Astrocyte (in vitro differentiated cells and primary cell): ENCODE data around the gene HMSD. TPM values are rescaled to one million over a fixed set of nuclear protein-coding genes. Genes with fewer than 3 reads are reported as not detected.
A peak's percentile ranks its signal among the peaks of the same experiment; 100 is the strongest.

Experiments
- DNase-seq: peaks from one replicate; pipeline ENCODE4 v3.0.0-alpha.2; 2010; ENCODE audit warnings: low read depth
- FAIRE-seq: peaks from 2 replicates; lab custom pipeline; 2011; peaks lifted over from hg19 to GRCh38; lab: Jason Lieb, UNC
- H2AFZ ChIP-seq: 2 replicates; pipeline ENCODE4 v1.6.0; 2012; ENCODE audit warnings: low read depth, low read length, inconsistent platforms
- H3K27ac ChIP-seq: 2 replicates; pipeline ENCODE4 v1.5.1; 2011; ENCODE audit warnings: low read depth, low read length, inconsistent platforms
- H3K27me3 ChIP-seq: 2 replicates; pipeline ENCODE4 v1.6.0; 2011; ENCODE audit warnings: low read length, inconsistent platforms; ENCODE audit not compliant: insufficient read depth
- H3K36me3 ChIP-seq: 2 replicates; pipeline ENCODE4 v1.5.1; 2011; ENCODE audit warnings: low read length, inconsistent platforms; ENCODE audit not compliant: insufficient read depth
- H3K4me1 ChIP-seq: 2 replicates; pipeline ENCODE4 v1.5.1; 2011; ENCODE audit warnings: low read length, inconsistent platforms; ENCODE audit not compliant: insufficient read depth
- H3K4me2 ChIP-seq: 2 replicates; pipeline ENCODE4 v1.6.0; 2012; ENCODE audit warnings: low read length, inconsistent platforms
- H3K4me3 ChIP-seq: 2 replicates; pipeline ENCODE4 v1.5.1; 2011; ENCODE audit warnings: low read depth, mild to moderate bottlenecking, low read length, inconsistent platforms; ENCODE audit not compliant: insufficient read depth
- H3K79me2 ChIP-seq: 2 replicates; pipeline ENCODE4 v1.6.0; 2012; ENCODE audit warnings: mild to moderate bottlenecking, low read length, inconsistent platforms; ENCODE audit not compliant: insufficient read depth
- H3K9ac ChIP-seq: 2 replicates; pipeline ENCODE4 v1.6.0; 2012; ENCODE audit warnings: mild to moderate bottlenecking, low read length, inconsistent platforms
- H3K9me3 ChIP-seq: 2 replicates; pipeline ENCODE4 v1.5.1; 2012; ENCODE audit warnings: low read depth, mild to moderate bottlenecking, low read length, inconsistent platforms; ENCODE audit not compliant: insufficient read depth
- H4K20me1 ChIP-seq: 2 replicates; pipeline ENCODE4 v1.6.0; 2012; ENCODE audit warnings: low read length, inconsistent platforms; ENCODE audit not compliant: insufficient read depth
- H3K27ac Mint-ChIP-seq: one replicate; pipeline ENCODE4 v1.8.0; 2021; ENCODE audit warnings: mild to moderate bottlenecking, mixed read lengths; ENCODE audit not compliant: unreplicated experiment
- H3K27me3 Mint-ChIP-seq: one replicate; pipeline ENCODE4 v1.8.0; 2021; ENCODE audit warnings: low read depth, mixed read lengths; ENCODE audit not compliant: unreplicated experiment
- H3K36me3 Mint-ChIP-seq: one replicate; pipeline ENCODE4 v1.8.0; 2021; ENCODE audit warnings: low read depth, mixed read lengths; ENCODE audit not compliant: unreplicated experiment
- H3K4me1 Mint-ChIP-seq: one replicate; pipeline ENCODE4 v1.8.0; 2021; ENCODE audit warnings: low read depth, mixed read lengths; ENCODE audit not compliant: unreplicated experiment
- H3K4me3 Mint-ChIP-seq: one replicate; pipeline ENCODE4 v1.8.0; 2021; ENCODE audit warnings: mild to moderate bottlenecking, moderate library complexity, mixed read lengths; ENCODE audit not compliant: unreplicated experiment
- H3K9me3 Mint-ChIP-seq: one replicate; pipeline ENCODE4 v1.8.0; 2021; ENCODE audit warnings: mild to moderate bottlenecking, mixed read lengths; ENCODE audit not compliant: unreplicated experiment
- EZH2 ChIP-seq: IDR thresholded peaks from 2 replicates; pipeline ENCODE4 v1.6.1; 2012; ENCODE audit warnings: mild to moderate bottlenecking, low read length, inconsistent platforms; ENCODE audit not compliant: insufficient read depth
- total RNA-seq: library from RNA; stranded (reverse); gene quantifications from 2 replicates; pipeline ENCODE4 v1.2.1, GENCODE V29; 2021
- TF ChIP-seq, protein P1 (sequence below): IDR thresholded peaks from 2 replicates; pipeline ENCODE4 v1.5.1; 2011; ENCODE audit warnings: low read depth, mild to moderate bottlenecking, inconsistent platforms, low read length, moderate library complexity; ENCODE audit not compliant: insufficient read depth

HMSD gene
- total RNA-seq, 1 donor from 2014 or later = 1.0 TPM

DNA sequence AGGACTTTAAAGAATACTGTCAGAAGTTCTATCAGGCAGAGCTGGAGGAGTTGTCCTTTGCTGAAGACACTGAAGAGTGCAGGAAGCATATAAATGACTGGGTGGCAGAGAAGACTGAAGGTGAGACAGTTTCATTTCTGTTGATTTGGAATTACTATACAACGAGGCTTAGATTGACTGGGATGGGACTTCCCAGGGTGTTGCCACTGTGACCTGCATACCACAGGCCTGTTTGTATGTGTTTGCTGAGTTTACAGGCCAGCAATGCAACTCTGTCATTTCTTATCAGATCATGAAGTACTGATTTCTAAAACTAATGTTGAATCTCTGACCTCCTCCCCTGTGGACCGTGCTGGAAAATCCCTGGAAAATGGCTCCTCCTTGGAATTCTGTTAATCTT lies 32.6 kb downstream of the HMSD start:
- no peaks in the 10 kb centered on the region for H4K20me1 ChIP-seq
- H3K9ac ChIP-seq = no peak overlapping the region
- no peak for DNase-seq
- no peaks in the 10 kb centered on the region for H3K9me3 ChIP-seq
- no peak overlapping the region for H3K4me3 Mint-ChIP-seq
- H3K4me2 ChIP-seq = no peak overlapping the region
- H3K36me3 Mint-ChIP-seq = peaks cover 6% of the 10 kb centered on the region
- H3K27ac ChIP-seq = no peak overlapping the region
- H3K79me2 ChIP-seq = peaks cover 22% of the 10 kb centered on the region
- H3K9me3 Mint-ChIP-seq = no peaks in the 10 kb centered on the region
- H3K4me3 ChIP-seq = no peak overlapping the region
- peaks cover 5% of the 10 kb centered on the region for H3K4me1 ChIP-seq
- no peaks in the 10 kb centered on the region for H3K27me3 Mint-ChIP-seq
- no peak overlapping the region for H3K27ac Mint-ChIP-seq
- TF ChIP-seq, protein P1, sequence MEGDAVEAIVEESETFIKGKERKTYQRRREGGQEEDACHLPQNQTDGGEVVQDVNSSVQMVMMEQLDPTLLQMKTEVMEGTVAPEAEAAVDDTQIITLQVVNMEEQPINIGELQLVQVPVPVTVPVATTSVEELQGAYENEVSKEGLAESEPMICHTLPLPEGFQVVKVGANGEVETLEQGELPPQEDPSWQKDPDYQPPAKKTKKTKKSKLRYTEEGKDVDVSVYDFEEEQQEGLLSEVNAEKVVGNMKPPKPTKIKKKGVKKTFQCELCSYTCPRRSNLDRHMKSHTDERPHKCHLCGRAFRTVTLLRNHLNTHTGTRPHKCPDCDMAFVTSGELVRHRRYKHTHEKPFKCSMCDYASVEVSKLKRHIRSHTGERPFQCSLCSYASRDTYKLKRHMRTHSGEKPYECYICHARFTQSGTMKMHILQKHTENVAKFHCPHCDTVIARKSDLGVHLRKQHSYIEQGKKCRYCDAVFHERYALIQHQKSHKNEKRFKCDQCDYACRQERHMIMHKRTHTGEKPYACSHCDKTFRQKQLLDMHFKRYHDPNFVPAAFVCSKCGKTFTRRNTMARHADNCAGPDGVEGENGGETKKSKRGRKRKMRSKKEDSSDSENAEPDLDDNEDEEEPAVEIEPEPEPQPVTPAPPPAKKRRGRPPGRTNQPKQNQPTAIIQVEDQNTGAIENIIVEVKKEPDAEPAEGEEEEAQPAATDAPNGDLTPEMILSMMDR = no peak
- no peak for TF ChIP-seq EZH2
- no peak overlapping the region for H2AFZ ChIP-seq
- no peaks in the 10 kb centered on the region for H3K27me3 ChIP-seq
- FAIRE-seq = no peak
- peaks cover 35% of the 10 kb centered on the region for H3K36me3 ChIP-seq
- H3K4me1 Mint-ChIP-seq = peaks cover 4% of the 10 kb centered on the region

DNA sequence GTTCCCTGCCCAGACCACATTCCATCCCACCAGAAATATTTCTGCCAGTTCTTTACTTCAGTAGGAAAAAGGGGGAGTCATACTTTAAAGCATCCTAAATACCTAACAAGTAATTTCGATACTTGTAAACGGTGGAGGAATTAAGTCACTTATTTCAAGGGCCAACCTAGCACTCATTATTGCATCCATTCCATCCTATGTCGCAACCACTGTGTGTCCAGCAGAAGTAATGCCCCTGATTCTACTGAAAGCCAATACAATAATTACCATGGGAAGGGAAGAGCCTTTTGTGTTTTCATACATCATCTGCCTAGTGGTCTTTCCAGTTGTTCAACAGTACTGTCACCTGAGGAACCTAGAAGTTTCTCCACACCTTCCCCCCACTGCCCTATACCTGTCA lies 33.3 kb downstream of the HMSD start:
- peaks cover 4% of the 10 kb centered on the region for H3K4me1 Mint-ChIP-seq
- peaks cover 5% of the 10 kb centered on the region for H3K4me1 ChIP-seq
- H3K36me3 ChIP-seq = peaks cover 39% of the 10 kb centered on the region
- FAIRE-seq (no peak), DNase-seq (no peak)
- H2AFZ ChIP-seq = no peak overlapping the region
- TF ChIP-seq, protein P1 = no peak
- TF ChIP-seq EZH2 = no peak
- H3K27ac ChIP-seq = no peak overlapping the region
- no peaks in the 10 kb centered on the region for H3K9me3 ChIP-seq
- no peak overlapping the region for H3K4me3 ChIP-seq
- no peak overlapping the region for H3K4me2 ChIP-seq
- H3K36me3 Mint-ChIP-seq = peaks cover 10% of the 10 kb centered on the region
- peaks cover 18% of the 10 kb centered on the region for H3K79me2 ChIP-seq
- H3K27me3 ChIP-seq = no peaks in the 10 kb centered on the region
- no peak overlapping the region for H3K9ac ChIP-seq
- H3K9me3 Mint-ChIP-seq = no peaks in the 10 kb centered on the region
- H3K27ac Mint-ChIP-seq = no peak overlapping the region
- no peaks in the 10 kb centered on the region for H3K27me3 Mint-ChIP-seq
- no peak overlapping the region for H3K4me3 Mint-ChIP-seq
- H4K20me1 ChIP-seq = no peaks in the 10 kb centered on the region

DNA sequence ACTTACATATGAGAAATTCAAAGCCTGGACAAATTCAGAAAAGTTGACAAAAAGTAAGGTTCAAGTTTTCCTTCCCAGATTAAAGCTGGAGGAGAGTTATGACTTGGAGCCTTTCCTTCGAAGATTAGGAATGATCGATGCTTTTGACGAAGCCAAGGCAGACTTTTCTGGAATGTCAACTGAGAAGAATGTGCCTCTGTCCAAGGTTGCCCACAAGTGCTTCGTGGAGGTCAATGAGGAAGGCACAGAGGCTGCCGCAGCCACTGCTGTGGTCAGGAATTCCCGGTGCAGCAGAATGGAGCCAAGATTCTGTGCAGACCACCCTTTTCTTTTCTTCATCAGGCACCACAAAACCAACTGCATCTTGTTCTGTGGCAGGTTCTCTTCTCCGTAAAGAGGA lies 37.8 kb downstream of the HMSD start:
- Mint-ChIP-seq H3K27ac (no peak overlapping the region), H3K9me3 (no peaks in the 10 kb centered on the region), H3K4me1 (no peaks in the 10 kb centered on the region), H3K4me3 (no peak overlapping the region), H3K27me3 (no peaks in the 10 kb centered on the region), H3K36me3 (peaks cover 10% of the 10 kb centered on the region)
- Histone ChIP-seq H3K4me3 (no peak overlapping the region), H2AFZ (no peak overlapping the region), H3K36me3 (peaks cover 34% of the 10 kb centered on the region), H3K4me1 (no peaks in the 10 kb centered on the region), H3K9ac (no peak overlapping the region), H3K4me2 (no peak overlapping the region), H4K20me1 (no peaks in the 10 kb centered on the region), H3K9me3 (no peaks in the 10 kb centered on the region), H3K27ac (no peak overlapping the region), H3K27me3 (no peaks in the 10 kb centered on the region), H3K79me2 (no peaks in the 10 kb centered on the region)
- FAIRE-seq = no peak
- DNase-seq = peak; percentile 4
- TF ChIP-seq, protein P1 = no peak
- TF ChIP-seq EZH2 = no peak
